ENCODE data around the gene CERS1.

The CERS1 gene

DNA sequence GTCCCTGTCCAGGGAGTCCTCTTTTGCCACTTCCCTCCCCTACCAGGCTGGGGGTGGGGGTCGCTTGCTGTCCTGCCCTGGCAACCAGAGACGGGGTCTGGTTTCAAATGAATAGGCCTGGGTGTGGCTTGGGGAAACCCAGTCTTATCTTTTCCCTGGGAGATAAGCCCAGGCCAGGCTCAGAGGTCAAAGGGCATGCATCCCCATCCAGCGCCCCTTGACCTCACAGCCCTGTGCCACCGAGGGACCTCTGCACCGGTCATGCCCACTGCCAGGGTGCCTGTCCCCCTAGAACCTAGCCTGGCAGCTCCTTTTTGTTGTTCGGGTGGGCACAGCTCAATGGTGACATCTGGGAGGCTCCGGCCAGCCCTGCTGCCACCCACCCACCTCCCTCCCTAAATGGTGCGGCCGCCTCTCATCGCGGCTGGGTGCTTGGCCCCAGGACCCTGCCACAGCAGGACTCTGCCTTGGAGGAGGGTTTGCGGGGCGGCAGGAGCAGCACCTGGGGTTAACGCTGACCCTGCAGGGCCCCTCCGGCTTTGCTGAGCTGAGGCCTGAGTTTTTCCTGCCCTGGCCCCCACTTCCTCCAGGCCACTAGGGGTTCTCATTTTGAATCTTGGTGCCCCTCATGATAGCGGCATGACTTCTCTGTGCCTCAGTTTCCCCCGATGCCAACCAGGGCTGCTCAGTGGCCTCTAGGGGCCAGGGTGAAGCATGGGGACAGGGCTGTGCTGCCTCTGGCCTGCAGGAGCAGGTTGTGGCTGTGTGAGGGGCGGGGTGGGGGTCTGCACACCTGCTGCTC, 2.9 kb upstream of the CERS1 start:
- DNase-seq = no peak

DNA sequence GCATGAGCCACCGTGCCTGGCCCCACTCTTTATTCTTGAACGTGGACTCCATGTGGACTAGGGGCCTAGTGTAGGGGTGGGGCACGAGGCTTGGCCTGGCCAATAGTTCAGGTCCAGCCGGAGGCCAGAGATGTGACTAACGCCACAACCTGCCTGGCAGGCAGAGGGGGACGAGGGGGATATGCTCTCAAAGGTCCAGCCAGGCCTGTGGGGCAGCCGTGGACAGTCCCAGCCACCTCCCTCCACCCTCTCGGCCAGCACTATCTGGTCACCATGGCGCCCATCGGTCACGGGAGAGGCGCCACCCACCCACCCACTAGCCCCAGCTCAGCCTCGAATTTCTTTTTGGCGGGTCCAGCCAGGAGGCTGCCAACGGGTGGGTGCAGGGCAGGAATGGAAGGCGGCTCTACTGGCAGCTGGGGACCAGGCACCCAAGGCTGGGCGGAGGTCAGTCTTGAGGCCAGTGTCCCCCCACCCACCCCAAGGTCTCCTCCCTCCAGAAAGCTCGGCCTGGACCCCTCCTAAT, 2.2 kb upstream of the CERS1 start:
- no peak for DNase-seq

DNA sequence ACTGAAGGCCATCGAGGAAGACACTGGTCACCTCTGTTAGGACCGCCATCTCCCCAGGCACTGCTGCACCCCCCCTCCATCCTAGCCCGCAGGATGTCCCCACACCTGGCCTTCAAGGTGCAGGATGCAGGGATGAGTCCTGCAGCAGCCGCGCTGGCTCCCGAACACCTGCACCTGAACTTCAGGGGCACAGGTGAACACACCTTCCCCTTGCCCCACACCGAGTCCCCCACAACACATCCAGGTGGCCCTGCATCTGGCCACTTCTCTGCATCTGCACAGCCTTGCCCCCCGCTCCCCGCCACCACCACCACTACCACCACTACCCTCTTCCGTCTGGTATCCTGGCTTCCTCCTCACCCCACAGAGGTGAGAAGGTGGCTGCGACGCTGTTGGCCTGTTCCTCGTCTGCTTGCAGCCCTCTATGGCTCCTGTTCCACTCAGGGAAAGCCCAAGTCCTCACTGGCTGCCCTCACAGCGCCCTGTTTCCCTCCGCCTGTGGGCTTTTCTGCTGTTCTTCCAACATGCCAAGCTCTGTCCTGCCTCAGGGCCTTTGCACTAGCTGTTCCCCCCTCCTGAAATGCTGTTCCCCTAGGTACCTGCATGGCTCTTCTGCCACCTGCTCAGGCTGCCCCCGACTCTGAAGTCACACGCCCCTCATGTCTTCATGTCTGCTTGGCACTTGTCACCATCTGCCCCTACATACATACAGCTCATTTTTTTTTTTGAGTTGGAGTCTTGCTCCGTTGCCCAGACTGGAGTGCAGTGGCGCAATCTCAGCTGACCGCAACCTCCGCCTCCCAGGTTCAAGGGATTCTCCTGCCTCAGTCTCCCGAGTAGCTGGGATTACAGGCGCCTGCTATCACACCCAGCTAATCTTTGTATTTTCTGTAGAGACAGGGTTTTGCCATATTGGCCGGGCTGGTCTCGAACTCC, 1.4 kb upstream of the CERS1 start:
- peak in 1 of 2 experiments; percentile 28 for DNase-seq

DNA sequence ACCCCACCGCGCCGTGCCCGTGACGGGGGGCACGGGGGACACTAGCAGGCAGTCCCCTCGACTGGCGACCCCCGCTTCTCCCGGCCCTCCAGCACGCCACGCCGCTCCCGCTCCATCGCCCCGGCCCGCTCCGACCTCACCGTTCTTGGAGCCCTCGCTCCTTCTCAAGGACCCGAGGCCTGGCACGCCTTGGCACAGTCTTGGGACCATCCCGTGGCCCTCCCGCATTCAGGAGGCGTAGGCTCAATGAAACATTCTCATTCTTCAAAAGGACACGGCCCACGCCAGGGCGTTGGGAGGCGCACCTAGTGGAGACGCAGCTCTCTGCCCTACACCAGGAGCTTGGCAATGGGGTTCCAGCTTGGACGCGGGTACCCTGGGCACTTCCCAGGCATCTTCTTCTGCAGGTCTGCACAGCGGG, 473 bp upstream of the CERS1 start:
- DNase-seq = peak in 1 of 2 experiments; percentile 35

DNA sequence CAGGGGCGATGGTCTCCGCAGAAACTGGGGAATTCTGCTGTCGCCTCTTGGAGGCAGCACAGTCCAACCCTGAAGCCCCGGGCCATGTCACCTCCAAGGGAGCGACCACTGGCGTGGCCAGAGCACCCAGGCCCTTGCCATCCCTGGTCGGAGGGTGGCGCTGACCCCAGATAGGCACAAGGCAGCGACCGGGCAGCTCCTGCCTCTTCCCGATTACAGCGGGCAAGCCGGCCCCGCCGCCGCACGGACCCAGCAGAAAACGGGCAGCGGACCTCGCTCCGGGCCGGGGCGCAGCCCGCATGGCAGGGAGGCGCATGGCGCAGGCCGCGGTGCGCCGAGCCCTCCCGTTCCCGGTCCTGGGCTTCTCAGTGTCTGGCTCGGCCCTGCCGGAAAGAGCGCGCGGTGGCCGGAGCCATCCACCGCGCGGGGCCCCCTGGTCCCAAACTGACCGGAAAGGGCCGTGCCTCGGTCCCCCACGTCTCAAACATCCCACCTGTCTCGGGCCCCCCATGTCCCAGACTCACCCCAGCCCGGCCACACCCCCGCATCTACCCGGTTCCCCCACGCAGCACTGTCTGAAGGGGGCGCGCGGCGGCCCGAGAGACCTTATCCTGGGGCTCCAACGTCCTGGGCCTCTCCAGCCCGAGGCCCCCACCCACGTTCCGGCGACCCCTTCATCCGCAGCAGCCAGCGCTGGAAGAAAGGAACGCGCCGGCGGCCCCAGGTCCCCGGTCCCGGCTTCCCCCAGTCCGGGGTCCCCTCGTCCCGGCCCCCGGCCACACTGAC, 727 bp downstream of the CERS1 start:
- DNase-seq = peak in 1 of 2 experiments; percentile 29

DNA sequence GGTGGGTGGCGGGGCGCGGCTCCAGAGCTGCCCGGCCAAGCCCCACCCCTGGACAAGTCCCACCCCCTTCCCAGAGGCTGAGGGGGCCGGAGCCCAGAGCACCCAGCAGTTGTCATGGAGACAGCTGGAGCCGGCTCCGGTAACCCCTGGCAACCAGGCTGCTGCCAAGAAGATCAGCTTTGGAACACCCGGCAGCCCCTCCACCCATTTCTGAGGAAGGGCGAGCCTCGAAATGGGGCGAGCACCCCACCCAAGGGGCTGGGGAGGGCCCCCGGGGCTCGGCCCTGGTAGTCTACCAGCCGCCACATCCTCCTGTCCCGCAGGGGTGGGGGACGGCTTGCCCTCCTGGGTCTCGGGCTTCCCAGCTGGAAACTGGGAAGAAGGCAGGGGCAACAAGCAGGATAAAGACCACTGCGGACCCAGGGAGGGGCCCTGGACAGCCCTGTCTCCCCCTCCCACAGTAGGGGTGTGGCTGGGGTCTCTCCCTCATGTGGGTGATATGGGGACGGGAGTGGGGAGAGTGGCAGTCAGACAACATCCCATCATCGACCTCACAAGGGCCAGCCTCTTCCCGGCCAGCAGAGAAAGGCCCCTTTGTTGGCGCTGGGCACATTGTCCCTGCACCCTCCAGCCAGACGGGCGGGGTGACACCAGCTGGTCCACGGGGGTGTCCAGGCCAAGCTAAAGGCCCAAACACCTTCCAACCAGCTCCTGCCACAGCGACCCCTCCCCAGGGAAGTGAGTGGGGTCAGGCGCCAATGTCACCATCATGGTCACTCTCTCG, 1.5 kb downstream of the CERS1 start:
- DNase-seq = no peak

DNA sequence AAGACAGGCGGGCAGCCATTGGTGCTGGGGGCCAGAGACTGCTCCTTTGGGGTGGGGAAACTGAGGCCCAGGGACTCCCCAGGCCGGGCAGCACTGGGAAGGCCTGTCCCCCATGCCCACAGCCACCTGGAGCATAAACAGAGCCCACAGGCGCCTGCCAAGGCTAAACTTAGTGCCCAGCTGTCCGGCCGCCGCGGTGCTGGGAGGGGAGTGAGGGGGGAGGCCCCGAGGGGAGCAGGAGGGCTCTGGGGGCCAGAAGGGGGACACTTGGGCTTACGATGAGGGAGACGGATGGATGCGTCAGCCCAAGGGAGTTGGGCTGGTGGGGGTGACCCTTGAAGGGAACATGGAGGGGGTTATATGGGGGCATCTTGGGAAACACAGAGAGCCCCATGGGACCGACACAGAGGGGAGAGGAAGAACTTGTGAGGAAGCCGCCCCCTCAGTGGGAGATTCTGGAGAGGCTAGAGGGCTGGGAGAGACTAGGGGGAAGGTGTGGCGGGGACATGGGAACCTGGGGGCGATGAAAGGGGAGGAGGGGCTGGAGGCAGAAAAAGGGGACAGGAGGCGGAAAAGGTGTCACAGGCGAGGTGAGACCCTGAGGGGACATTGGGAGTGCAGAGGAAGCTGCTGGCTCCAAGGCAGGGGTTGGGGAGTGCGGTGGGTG, 2.2 kb downstream of the CERS1 start:
- no peak for DNase-seq

DNA sequence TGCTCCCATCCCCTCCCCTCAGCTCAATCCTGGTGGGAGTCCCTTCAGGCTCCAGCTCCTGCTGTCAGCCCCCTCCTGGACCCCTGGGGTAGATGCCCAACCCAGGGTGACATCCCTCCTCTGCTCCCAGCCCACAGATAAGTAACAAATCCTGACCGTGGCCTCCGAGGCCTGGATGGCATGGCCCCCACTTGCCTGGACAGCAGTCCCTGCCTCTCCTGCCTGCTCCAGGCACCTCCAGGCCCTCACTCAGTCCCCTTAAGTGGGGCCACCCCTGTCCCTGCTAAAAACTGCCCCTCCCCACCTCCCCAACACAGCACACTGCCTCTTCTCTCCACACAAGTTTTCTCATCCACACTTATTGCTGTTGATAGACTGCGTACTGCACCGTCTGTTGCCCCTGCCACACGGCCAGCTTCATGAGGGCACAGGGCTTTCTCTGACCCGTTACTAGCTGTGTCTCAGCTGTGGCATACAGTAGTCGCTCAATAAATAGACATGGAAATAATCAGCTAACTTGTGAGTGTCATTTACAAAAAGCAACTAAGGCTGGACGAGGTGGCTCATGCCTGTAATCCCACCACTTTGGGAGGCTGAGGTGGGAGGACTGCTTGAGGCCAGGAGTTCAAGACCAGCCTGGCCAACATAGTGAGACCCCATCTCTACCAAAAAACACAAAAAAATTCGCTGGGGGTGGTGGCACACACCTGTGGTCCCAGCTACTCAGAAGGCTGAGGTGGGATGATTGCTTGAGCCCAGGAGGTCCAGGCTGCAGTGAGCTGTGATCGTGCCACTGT, 5.8 kb downstream of the CERS1 start:
- no peak for DNase-seq

DNA sequence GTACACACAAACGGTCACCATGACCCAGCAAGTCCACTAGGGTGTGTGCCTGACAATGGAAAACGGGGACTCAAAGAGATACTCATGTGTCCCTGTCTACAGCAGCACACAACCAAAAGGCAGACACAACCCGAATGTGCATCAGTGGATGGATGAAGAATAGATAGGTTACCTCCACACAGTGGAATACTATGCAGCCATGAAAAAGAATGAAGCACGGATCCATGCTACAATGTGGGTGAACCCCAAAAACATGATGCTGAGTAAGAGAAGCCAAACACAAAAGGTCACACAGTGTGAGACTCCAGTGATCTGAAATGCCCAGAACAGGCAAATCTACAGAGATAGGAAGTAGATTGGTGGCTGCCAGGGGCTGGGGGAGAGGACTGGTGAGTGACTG, 9.0 kb downstream of the CERS1 start:
- DNase-seq = no peak

DNA sequence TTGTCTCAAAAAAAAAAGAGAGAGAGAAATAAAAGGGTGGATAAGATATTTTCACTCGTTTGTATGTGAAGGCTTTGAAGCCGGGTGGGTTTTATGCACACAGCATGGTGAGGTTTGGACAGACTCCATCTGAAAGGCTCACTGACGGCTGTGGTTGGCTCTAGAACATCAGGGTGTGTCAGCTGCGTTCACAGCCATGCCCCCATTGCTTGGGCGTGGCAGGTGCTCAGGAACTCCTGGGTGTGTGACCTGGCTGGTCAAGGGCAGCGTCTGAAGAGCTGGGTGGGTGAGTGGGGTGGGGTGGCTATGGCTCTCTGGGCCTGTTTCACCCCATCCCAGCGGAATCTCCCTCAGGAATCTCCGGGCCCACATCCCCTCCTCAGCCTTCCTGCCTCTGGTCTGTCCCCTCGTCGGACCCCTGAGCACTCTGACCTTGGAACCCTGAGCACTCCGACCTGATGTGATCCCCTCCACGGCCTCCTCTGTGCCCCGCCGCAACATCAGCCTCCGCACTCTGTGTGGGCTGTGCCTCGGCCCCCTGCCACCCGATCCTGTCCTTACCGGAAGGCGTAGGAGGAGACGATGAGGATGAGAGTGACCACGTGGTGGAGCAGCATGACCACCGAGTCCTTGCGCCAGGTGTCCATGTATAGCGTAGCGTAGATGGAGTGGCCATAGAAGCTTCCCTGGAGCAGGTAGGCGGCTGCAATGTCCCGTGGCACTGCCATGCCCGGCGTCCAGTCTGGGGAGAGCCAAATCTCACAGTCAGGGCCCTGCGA, 12.2 kb downstream of the CERS1 start:
- DNase-seq = no peak

DNA sequence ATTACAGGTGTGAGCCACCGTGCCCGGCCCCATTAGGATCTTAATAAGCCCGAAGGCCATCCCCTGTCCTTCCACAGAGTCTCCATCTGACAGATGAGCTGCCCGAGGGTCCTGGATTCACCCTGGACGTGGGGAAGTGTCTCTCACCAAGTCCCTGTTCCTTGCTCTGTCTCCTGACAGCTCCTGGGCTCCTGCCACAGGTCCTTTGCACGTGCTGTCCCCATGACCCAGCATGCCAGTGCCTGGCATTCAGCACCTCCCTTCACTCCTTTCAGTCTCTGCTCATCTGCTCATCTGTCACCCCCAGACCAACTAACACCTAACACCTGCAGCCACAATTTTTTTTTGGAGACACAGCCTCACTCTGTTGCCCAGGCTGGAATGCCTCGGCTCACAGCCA, 14.5 kb downstream of the CERS1 start:
- DNase-seq = no peak

DNA sequence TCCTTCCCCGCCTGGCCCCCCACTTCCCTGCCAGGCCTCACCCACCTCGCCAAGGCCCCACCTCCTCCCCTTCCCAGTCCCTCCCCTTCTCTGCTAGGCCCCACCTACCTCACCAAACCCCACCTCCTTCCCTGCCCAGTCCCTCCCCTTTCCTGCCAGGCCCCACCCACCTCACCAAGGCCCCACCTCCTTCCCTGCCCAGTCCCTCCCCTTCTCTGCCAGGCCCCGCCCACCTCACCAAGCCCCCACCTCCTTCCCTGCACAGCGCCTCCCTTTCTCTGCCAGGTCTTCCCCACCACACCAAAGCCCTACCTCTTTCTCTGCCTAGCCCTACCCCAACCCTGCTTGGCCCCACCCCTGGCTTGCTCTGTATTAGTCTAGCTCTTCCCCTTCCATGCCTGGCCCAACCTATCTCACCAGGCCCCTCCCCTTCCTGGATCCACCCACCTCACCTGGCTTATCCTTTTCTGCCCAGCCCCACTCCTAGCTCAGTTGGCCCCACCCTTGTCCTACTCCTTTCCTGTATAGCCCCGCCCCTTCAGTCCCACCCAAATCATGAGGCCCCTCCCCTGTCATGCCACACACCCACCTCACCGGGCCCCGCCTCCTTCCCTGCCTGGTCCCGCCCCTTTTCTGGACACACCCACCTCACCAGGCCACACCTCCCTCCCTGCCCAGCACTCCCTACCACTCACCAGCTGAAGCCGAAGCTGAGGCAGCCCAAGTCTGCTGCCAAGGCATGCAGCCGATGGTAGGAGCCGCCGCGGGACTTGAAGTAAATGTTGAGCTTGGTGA, 16.2 kb downstream of the CERS1 start:
- DNase-seq = peak; percentile 59 to 66

DNA sequence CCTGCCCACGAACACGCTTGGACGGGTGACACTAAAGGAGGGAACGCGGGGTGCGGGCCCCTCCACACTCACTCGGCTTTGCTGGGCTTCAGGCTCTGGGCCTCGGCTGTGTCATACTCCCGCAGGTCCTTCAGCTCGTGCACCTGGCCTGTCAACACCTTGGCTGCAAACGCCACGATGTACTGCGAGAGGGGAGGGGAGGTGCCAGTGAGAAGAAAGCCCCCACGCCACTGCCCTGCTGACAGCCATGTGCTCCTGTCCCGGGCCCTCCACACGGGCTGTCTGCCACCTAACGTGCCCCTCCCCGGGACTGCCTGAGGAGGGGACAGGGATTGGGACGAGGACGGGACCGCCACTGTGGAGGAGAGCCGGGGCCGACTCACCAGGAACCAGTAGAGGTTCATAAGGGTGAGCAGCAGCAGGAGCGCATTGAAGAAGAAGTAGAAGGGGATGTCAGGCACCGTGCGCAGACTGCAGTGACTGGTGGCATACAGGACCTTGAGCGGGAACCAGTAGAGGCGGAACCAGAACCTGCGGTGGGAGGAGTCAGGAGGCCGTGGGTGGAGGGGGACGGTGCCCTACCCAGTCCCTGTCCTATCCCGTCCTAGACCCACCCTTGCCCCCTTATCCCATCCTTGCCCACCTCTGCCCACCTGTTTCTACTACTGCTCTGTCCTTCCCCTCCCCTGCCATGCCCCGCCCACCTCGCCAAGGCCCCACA, 16.9 kb downstream of the CERS1 start:
- no peak for DNase-seq

DNA sequence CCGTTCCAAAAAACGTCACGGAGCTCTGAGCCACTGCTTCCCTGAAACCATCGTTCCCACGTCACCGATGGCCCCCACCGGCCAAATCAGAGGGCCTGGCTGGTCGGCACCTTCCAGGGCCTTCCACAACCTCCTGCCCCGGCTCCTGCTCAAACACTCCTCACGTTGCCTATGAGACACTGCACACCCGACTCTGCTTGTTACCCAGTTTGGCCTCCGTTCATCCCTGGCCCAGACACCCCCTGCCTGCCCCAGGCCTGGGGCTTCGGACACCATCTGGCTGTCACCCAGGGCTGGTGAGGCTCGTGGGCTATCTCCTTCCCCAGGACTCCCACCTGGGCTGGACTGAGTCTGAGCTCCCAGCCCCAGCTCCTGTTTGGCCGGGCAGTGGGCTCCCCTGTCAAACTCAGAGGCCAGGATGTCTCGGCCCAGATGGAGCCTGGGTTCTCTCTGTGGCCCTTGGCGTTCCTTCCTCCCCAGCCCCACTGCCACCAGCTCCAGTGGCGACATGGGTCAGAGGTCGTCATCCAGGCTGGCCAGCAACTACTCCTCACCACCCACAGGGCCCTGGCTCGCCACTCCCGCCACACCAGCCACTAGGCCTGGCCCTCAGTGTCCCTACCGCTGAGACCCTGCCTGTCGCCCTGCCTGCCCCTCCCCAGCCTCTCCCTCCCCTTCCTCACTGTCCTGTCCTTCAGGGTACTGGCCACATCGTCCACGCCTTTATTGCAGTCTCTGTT, 17.7 kb downstream of the CERS1 start:
- DNase-seq = no peak

DNA sequence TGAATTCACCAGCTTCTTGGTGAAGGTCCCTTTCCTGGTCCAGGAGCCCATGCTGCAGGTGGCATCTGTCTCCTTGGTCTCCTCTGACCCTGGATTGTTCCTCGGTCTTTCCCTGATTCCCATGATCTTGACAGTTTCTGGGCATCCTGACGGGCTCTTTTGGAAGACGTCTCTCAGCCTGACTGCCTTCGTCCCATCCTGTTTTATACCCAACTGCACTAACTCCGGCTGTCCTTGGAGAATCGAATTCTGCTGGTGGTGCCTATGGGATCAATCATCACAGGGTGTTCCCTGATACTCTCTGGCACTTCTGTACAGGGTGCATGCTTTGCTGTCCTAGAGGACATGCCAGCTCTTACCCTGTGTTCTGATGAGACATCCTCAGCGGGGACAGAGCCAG, 19.1 kb downstream of the CERS1 start:
- no peak for DNase-seq

DNA sequence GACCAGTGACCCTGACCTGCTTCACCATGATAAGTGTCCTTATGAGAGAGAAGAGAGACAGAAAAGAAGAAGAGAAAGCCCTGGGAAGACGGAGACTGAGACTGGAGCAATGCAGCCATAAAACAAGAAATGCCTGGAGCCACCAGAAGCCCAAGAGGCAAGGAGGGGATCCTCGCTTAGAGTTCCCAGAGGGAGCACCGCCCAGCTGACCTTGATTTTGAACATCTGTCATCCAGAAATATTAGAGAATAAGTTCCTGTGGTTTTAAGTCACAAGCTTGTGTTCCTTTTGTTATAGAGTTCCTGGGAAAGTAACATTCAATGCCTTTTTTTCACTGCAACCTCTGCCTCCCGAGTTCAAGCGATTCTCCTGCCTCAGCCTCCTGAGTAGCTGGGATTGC, 20.2 kb downstream of the CERS1 start:
- no peak for DNase-seq

DNA sequence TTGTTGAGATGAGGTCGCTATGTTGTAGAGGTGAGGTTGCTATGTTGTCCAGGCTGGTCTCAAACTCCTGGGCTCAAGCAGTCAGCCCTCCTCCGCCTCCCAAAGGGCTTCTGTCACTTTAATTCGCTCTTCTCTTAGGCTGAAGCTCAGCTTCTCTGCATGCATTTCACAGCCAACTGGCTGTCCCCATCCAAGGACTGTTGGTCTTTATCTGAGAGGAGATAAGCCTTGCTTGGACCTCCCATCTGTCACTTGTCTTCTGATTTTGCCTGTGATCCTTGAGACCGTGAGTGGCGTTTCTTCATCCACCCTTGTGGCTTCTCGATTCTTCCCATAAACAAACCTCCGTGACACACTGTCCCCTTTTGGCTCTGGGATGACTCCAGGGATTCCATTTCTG, 24.4 kb downstream of the CERS1 start:
- no peak for DNase-seq
